HEK293T (cell line): Measurements from ENCODE around the gene STXBP3.
A peak's percentile ranks its signal among the peaks of the same experiment; 100 is the strongest.

Source experiments
- ARNT ChIP-seq: fragments of 450-650 bp; IDR thresholded peaks from 2 replicates; pipeline ENCODE4 v1.6.1; 2017; ENCODE audit warnings: mild to moderate bottlenecking
- CTBP1 ChIP-seq: fragments of 450-650 bp; IDR thresholded peaks from 2 replicates; pipeline ENCODE4 v1.6.1; 2016; ENCODE audit warnings: borderline replicate concordance
- FOXA1 ChIP-seq: fragments of 450-650 bp; IDR thresholded peaks from 2 replicates; pipeline ENCODE4 v1.6.1; 2016; ENCODE audit warnings: mild to moderate bottlenecking
- FOXK2 ChIP-seq: fragments of 450-650 bp; IDR thresholded peaks from 2 replicates; pipeline ENCODE4 v1.6.1; 2016; ENCODE audit warnings: mild to moderate bottlenecking
- HDGF ChIP-seq: fragments of 450-650 bp; IDR thresholded peaks from 2 replicates; pipeline ENCODE4 v1.6.1; 2017; ENCODE audit warnings: antibody characterized with exemption, borderline replicate concordance
- LEF1 ChIP-seq: fragments of 450-650 bp; IDR thresholded peaks from 2 replicates; pipeline ENCODE4 v1.6.1; 2017; ENCODE audit warnings: mild to moderate bottlenecking, borderline replicate concordance
- SP1 ChIP-seq: fragments of 450-650 bp; IDR thresholded peaks from 2 replicates; pipeline ENCODE4 v1.6.1; 2017
- SUZ12 ChIP-seq: fragments of 450-650 bp; IDR thresholded peaks from 2 replicates; pipeline ENCODE4 v1.6.1; 2016; ENCODE audit warnings: mild to moderate bottlenecking
- TARDBP ChIP-seq: fragments of 450-650 bp; IDR thresholded peaks from 2 replicates; pipeline ENCODE4 v1.6.1; 2016
- ZNF384 ChIP-seq: fragments of 450-650 bp; IDR thresholded peaks from 2 replicates; pipeline ENCODE4 v1.6.1; 2016

- TF ChIP-seq ARNT: no peak
- peak; percentile 39; the same call in 1 of the 2 replicates for TF ChIP-seq ZNF384
- TF ChIP-seq SUZ12: no peak
- TF ChIP-seq FOXA1: no peak
- TF ChIP-seq HDGF: no peak
- TF ChIP-seq SP1: no peak
- TF ChIP-seq TARDBP: no peak
- no peak for TF ChIP-seq CTBP1
- no peak for TF ChIP-seq LEF1
- no peak for TF ChIP-seq FOXK2
Observed at GRCh38 chr1:108814343-108815125, 68.1 kb downstream of the STXBP3 start.
